Measurements from ENCODE around the gene TUBGCP3. TPM values are rescaled to one million over a fixed set of nuclear protein-coding genes. Genes with fewer than 3 reads are reported as not detected.

Gene TUBGCP3
- total RNA-seq, 1 donor, result 17.0 TPM

- no peak for DNase-seq (ENCODE audit: insufficient read length, low spot score, missing footprints)
Measured at GRCh38 chr13:112626761-112627160, 38.8 kb upstream of the TUBGCP3 start.

GRCh38 chr13:112626124-112626523 lies 38.2 kb upstream of the TUBGCP3 start:
- H3K79me2 ChIP-seq (ENCODE audit: insufficient read depth, low read length), result no peaks in the 10 kb centered on the region
- no peaks in the 10 kb centered on the region for H3K9me3 ChIP-seq (ENCODE audit: low read depth, low read length)
- H3K27me3 ChIP-seq (ENCODE audit: insufficient read depth, low read length), result peaks cover 16% of the 10 kb centered on the region
- no peaks in the 10 kb centered on the region for H4K20me1 ChIP-seq (ENCODE audit: insufficient read depth, low read length)
- DNase-seq (ENCODE audit: insufficient read length, low spot score, missing footprints), result no peak
- H2AFZ ChIP-seq (ENCODE audit: low read length), result no peak overlapping the region
- no peak overlapping the region for H3K4me2 ChIP-seq (ENCODE audit: insufficient read depth, low read length)
- H3K4me1 ChIP-seq (ENCODE audit: insufficient read depth, low read length), result no peaks in the 10 kb centered on the region
- H3K36me3 ChIP-seq (ENCODE audit: insufficient read depth, low read length), result no peaks in the 10 kb centered on the region
- TF ChIP-seq CTCF (IDR thresholded peaks at IDR 0.05; ENCODE audit: extremely low read depth, low read depth, low read length), result no peak
- no peak overlapping the region for H3K4me3 ChIP-seq (ENCODE audit: insufficient read depth, low read length)
- no peak overlapping the region for H3K27ac ChIP-seq (ENCODE audit: low read depth, low read length)

More at GRCh38 chr13:112626761-112627160, 38.8 kb upstream of the TUBGCP3 start:
- no peak for TF ChIP-seq CTCF (IDR thresholded peaks at IDR 0.05; ENCODE audit: extremely low read depth, low read depth, low read length)
- H3K27me3 ChIP-seq (ENCODE audit: insufficient read depth, low read length), result peaks cover 16% of the 10 kb centered on the region
- H3K4me2 ChIP-seq (ENCODE audit: insufficient read depth, low read length), result no peak overlapping the region
- H4K20me1 ChIP-seq (ENCODE audit: insufficient read depth, low read length), result no peaks in the 10 kb centered on the region
- H3K4me1 ChIP-seq (ENCODE audit: insufficient read depth, low read length), result no peaks in the 10 kb centered on the region
- no peak overlapping the region for H3K4me3 ChIP-seq (ENCODE audit: insufficient read depth, low read length)
- no peaks in the 10 kb centered on the region for H3K79me2 ChIP-seq (ENCODE audit: insufficient read depth, low read length)
- no peak overlapping the region for H3K27ac ChIP-seq (ENCODE audit: low read depth, low read length)
- H2AFZ ChIP-seq (ENCODE audit: low read length), result no peak overlapping the region
- H3K36me3 ChIP-seq (ENCODE audit: insufficient read depth, low read length), result no peaks in the 10 kb centered on the region
- no peaks in the 10 kb centered on the region for H3K9me3 ChIP-seq (ENCODE audit: low read depth, low read length)

- Histone ChIP-seq H2AFZ (ENCODE audit: low read length) (no peak overlapping the region), H3K27me3 (ENCODE audit: insufficient read depth, low read length) (peaks cover 16% of the 10 kb centered on the region), H3K9me3 (ENCODE audit: low read depth, low read length) (no peaks in the 10 kb centered on the region), H3K36me3 (ENCODE audit: insufficient read depth, low read length) (no peaks in the 10 kb centered on the region), H3K4me2 (ENCODE audit: insufficient read depth, low read length) (no peak overlapping the region), H4K20me1 (ENCODE audit: insufficient read depth, low read length) (no peaks in the 10 kb centered on the region), H3K4me3 (ENCODE audit: insufficient read depth, low read length) (no peak overlapping the region), H3K27ac (ENCODE audit: low read depth, low read length) (no peak overlapping the region), H3K4me1 (ENCODE audit: insufficient read depth, low read length) (no peaks in the 10 kb centered on the region), H3K79me2 (ENCODE audit: insufficient read depth, low read length) (no peaks in the 10 kb centered on the region)
- no peak for DNase-seq (ENCODE audit: insufficient read length, low spot score, missing footprints)
- no peak for TF ChIP-seq CTCF (IDR thresholded peaks at IDR 0.05; ENCODE audit: extremely low read depth, low read depth, low read length)
Measured at GRCh38 chr13:112625698-112626097, 37.7 kb upstream of the TUBGCP3 start.

GRCh38 chr13:112624602-112625430 lies 36.9 kb upstream of the TUBGCP3 start:
- H4K20me1 ChIP-seq (ENCODE audit: insufficient read depth, low read length), result no peaks in the 10 kb centered on the region
- H2AFZ ChIP-seq (ENCODE audit: low read length), result no peak overlapping the region
- peaks cover 16% of the 10 kb centered on the region for H3K27me3 ChIP-seq (ENCODE audit: insufficient read depth, low read length)

More at GRCh38 chr13:112624602-112625430, 36.9 kb upstream of the TUBGCP3 start:
- no peaks in the 10 kb centered on the region for H3K4me1 ChIP-seq (ENCODE audit: insufficient read depth, low read length)
- H3K36me3 ChIP-seq (ENCODE audit: insufficient read depth, low read length), result no peaks in the 10 kb centered on the region
- DNase-seq (ENCODE audit: insufficient read length, low spot score, missing footprints), result no peak
- no peak overlapping the region for H3K27ac ChIP-seq (ENCODE audit: low read depth, low read length)
- H3K4me2 ChIP-seq (ENCODE audit: insufficient read depth, low read length), result no peak overlapping the region
- H3K9me3 ChIP-seq (ENCODE audit: low read depth, low read length), result no peaks in the 10 kb centered on the region
- H3K79me2 ChIP-seq (ENCODE audit: insufficient read depth, low read length), result no peaks in the 10 kb centered on the region
- H3K4me3 ChIP-seq (ENCODE audit: insufficient read depth, low read length), result no peak overlapping the region
- no peak for TF ChIP-seq CTCF (IDR thresholded peaks at IDR 0.05; ENCODE audit: extremely low read depth, low read depth, low read length)

Data from osteoblast (primary cell).